Measurements from ENCODE around the gene TEX101.
"Not testable (repeated sequence)": the region's sequence is repeated elsewhere in the genome, so short reads cannot be mapped to it uniquely, and the experiment has no call there.

GRCh38 chr19:43390903-43391551 is 23.7 kb upstream of the TEX101 start:
- TF ChIP-seq CTCF (IDR thresholded peaks at IDR 0.05); ZFX (IDR thresholded peaks at IDR 0.05; ENCODE audit: borderline replicate concordance): not testable (repeated sequence)

Data from 22Rv1 (cell line).